Activated naive CD4-positive, alpha-beta T cell treated with anti-CD3 and anti-CD28 coated beads for 36 hours (primary cell): ENCODE measurements around the gene HSD11B1L. TPM values are rescaled to one million over a fixed set of nuclear protein-coding genes. Genes with fewer than 3 reads are reported as not detected.

Experiments
- CTCF ChIA-PET: fragments of 350-600 bp; sonication (Branson Sonifier 250); formaldehyde crosslinking; loops from one replicate; lab custom pipeline; 2021; ENCODE audit warnings: antibody characterized with exemption; lab: Charles Lee
- DNase-seq: peaks from one replicate; pipeline ENCODE4 v3.0.0-alpha.2; 2020
- H3K27ac Mint-ChIP-seq: one replicate; pipeline ENCODE4 v1.8.0; 2021; ENCODE audit warnings: mild to moderate bottlenecking, mixed read lengths
- H3K27me3 Mint-ChIP-seq: one replicate; pipeline ENCODE4 v1.8.0; 2021; ENCODE audit warnings: low read depth, mixed read lengths
- H3K36me3 Mint-ChIP-seq: one replicate; pipeline ENCODE4 v1.8.0; 2021; ENCODE audit warnings: low read depth, mixed read lengths
- H3K4me1 Mint-ChIP-seq: one replicate; pipeline ENCODE4 v1.8.0; 2021; ENCODE audit warnings: low read depth, mixed read lengths
- H3K4me3 Mint-ChIP-seq: one replicate; pipeline ENCODE4 v1.8.0; 2021; ENCODE audit warnings: mild to moderate bottlenecking, moderate library complexity, mixed read lengths
- H3K9me3 Mint-ChIP-seq: one replicate; pipeline ENCODE4 v1.8.0; 2021; ENCODE audit warnings: mixed read lengths
- intact Hi-C: fragments of 100-400 bp; cut with micrococcal nuclease; formaldehyde crosslinking; loops from one replicate; pipeline ENCODE4 v1.15.1; 2023
- total RNA-seq, 2 experiments: library from RNA; stranded (reverse); gene quantifications; one replicate each; pipeline ENCODE4 v1.2.3, GENCODE V29; 2021

The HSD11B1L gene
- total RNA-seq, 2 experiments from 2014 or later = 2.6 to 3.0 TPM

- no peak for DNase-seq
- intact Hi-C loops = no loop called here
- Mint-ChIP-seq H3K27me3 (no peaks in the 10 kb centered on the region), H3K27ac (no peak overlapping the region), H3K4me3 (no peak overlapping the region), H3K36me3 (peaks cover 61% of the 10 kb centered on the region), H3K9me3 (no peaks in the 10 kb centered on the region), H3K4me1 (peaks cover 2% of the 10 kb centered on the region)
- CTCF ChIA-PET = no interaction called here
These were observed 32.4 kb upstream of the HSD11B1L start for GRCh38 chr19:5648464-5648863.

- H3K27ac Mint-ChIP-seq = no peak overlapping the region
- no peaks in the 10 kb centered on the region for H3K4me1 Mint-ChIP-seq
- H3K27me3 Mint-ChIP-seq = no peaks in the 10 kb centered on the region
- no peak for DNase-seq
- CTCF ChIA-PET = no interaction called here
- H3K9me3 Mint-ChIP-seq = no peaks in the 10 kb centered on the region
- intact Hi-C loops = no loop called here
- H3K36me3 Mint-ChIP-seq = peaks cover 54% of the 10 kb centered on the region
- no peak overlapping the region for H3K4me3 Mint-ChIP-seq
These were observed 29.5 kb upstream of the HSD11B1L start for GRCh38 chr19:5651361-5651760.

GRCh38 chr19:5652261-5652660 lies 28.6 kb upstream of the HSD11B1L start:
- DNase-seq = no peak
- Mint-ChIP-seq H3K9me3 (no peaks in the 10 kb centered on the region), H3K27me3 (no peaks in the 10 kb centered on the region), H3K36me3 (peaks cover 48% of the 10 kb centered on the region), H3K27ac (no peak overlapping the region), H3K4me3 (no peak overlapping the region), H3K4me1 (no peaks in the 10 kb centered on the region)
- intact Hi-C loops = no loop called here
- CTCF ChIA-PET = no interaction called here

GRCh38 chr19:5654931-5655330 lies 25.9 kb upstream of the HSD11B1L start:
- Mint-ChIP-seq H3K9me3 (no peaks in the 10 kb centered on the region), H3K4me1 (no peaks in the 10 kb centered on the region), H3K36me3 (peaks cover 47% of the 10 kb centered on the region), H3K27me3 (no peaks in the 10 kb centered on the region), H3K27ac (peak overlapping the region; percentile 9), H3K4me3 (no peak overlapping the region)
- intact Hi-C loops = no loop called here
- CTCF ChIA-PET = no interaction called here
- no peak for DNase-seq

- no peaks in the 10 kb centered on the region for H3K27me3 Mint-ChIP-seq
- no peak overlapping the region for H3K4me3 Mint-ChIP-seq
- intact Hi-C loops = no loop called here
- H3K36me3 Mint-ChIP-seq = peaks cover 44% of the 10 kb centered on the region
- CTCF ChIA-PET = no interaction called here
- no peaks in the 10 kb centered on the region for H3K4me1 Mint-ChIP-seq
- no peak for DNase-seq
- H3K9me3 Mint-ChIP-seq = no peaks in the 10 kb centered on the region
- no peak overlapping the region for H3K27ac Mint-ChIP-seq
These were observed 25.4 kb upstream of the HSD11B1L start for GRCh38 chr19:5655412-5655811.

GRCh38 chr19:5661483-5661882 lies 19.3 kb upstream of the HSD11B1L start:
- Mint-ChIP-seq H3K9me3 (no peaks in the 10 kb centered on the region), H3K4me1 (no peaks in the 10 kb centered on the region), H3K4me3 (no peak overlapping the region), H3K36me3 (peaks cover 52% of the 10 kb centered on the region), H3K27ac (no peak overlapping the region), H3K27me3 (no peaks in the 10 kb centered on the region)
- no peak for DNase-seq
- intact Hi-C loops = no loop called here
- CTCF ChIA-PET = no interaction called here

- Mint-ChIP-seq H3K9me3 (no peaks in the 10 kb centered on the region), H3K4me1 (no peaks in the 10 kb centered on the region), H3K27ac (no peak overlapping the region), H3K4me3 (no peak overlapping the region), H3K27me3 (no peaks in the 10 kb centered on the region), H3K36me3 (peaks cover 52% of the 10 kb centered on the region)
- CTCF ChIA-PET = no interaction called here
- intact Hi-C loops = no loop called here
- DNase-seq = no peak
These were observed 16.9 kb upstream of the HSD11B1L start for GRCh38 chr19:5663904-5664303.

- DNase-seq = no peak
- intact Hi-C loops = no loop called here
- Mint-ChIP-seq H3K36me3 (peaks cover 52% of the 10 kb centered on the region), H3K9me3 (no peaks in the 10 kb centered on the region), H3K27ac (no peak overlapping the region), H3K4me3 (no peak overlapping the region), H3K4me1 (no peaks in the 10 kb centered on the region), H3K27me3 (no peaks in the 10 kb centered on the region)
- CTCF ChIA-PET = no interaction called here
These were observed 16.3 kb upstream of the HSD11B1L start for GRCh38 chr19:5664515-5664914.

- peaks cover 52% of the 10 kb centered on the region for H3K36me3 Mint-ChIP-seq
- no peak overlapping the region for H3K4me3 Mint-ChIP-seq
- intact Hi-C loops = no loop called here
- H3K27me3 Mint-ChIP-seq = no peaks in the 10 kb centered on the region
- DNase-seq = no peak
- CTCF ChIA-PET = interaction anchor here (0.6 kb wide), 1 partner anchor 1585 kb away, joined by 6 read pairs; no protein-coding TSS in a partner anchor
- no peak overlapping the region for H3K27ac Mint-ChIP-seq
- H3K9me3 Mint-ChIP-seq = no peaks in the 10 kb centered on the region
- H3K4me1 Mint-ChIP-seq = no peaks in the 10 kb centered on the region
These were observed 14.9 kb upstream of the HSD11B1L start for GRCh38 chr19:5665781-5666513.

GRCh38 chr19:5666921-5667610 lies 13.8 kb upstream of the HSD11B1L start:
- CTCF ChIA-PET = no interaction called here
- Mint-ChIP-seq H3K4me1 (no peaks in the 10 kb centered on the region), H3K4me3 (no peak overlapping the region), H3K27me3 (no peaks in the 10 kb centered on the region), H3K36me3 (peaks cover 48% of the 10 kb centered on the region), H3K9me3 (no peaks in the 10 kb centered on the region), H3K27ac (no peak overlapping the region)
- intact Hi-C loops = no loop called here
- no peak for DNase-seq

- peaks cover 48% of the 10 kb centered on the region for H3K36me3 Mint-ChIP-seq
- no peaks in the 10 kb centered on the region for H3K27me3 Mint-ChIP-seq
- no peak for DNase-seq
- H3K27ac Mint-ChIP-seq = no peak overlapping the region
- no peak overlapping the region for H3K4me3 Mint-ChIP-seq
- intact Hi-C loops = no loop called here
- H3K4me1 Mint-ChIP-seq = no peaks in the 10 kb centered on the region
- no peaks in the 10 kb centered on the region for H3K9me3 Mint-ChIP-seq
- CTCF ChIA-PET = no interaction called here
These were observed 13.0 kb upstream of the HSD11B1L start for GRCh38 chr19:5667751-5668271.

GRCh38 chr19:5669212-5669611 lies 11.6 kb upstream of the HSD11B1L start:
- H3K36me3 Mint-ChIP-seq = peaks cover 43% of the 10 kb centered on the region
- no peak overlapping the region for H3K27ac Mint-ChIP-seq
- intact Hi-C loops = no loop called here
- CTCF ChIA-PET = interaction anchor here (1.2 kb wide), 1 partner anchor 20 kb away, joined by 4 read pairs; no protein-coding TSS in a partner anchor
- DNase-seq = no peak
- no peaks in the 10 kb centered on the region for H3K4me1 Mint-ChIP-seq
- no peaks in the 10 kb centered on the region for H3K9me3 Mint-ChIP-seq
- H3K27me3 Mint-ChIP-seq = no peaks in the 10 kb centered on the region
- H3K4me3 Mint-ChIP-seq = no peak overlapping the region

- Mint-ChIP-seq H3K4me1 (no peaks in the 10 kb centered on the region), H3K36me3 (peaks cover 21% of the 10 kb centered on the region)
These were observed 9.2 kb upstream of the HSD11B1L start for GRCh38 chr19:5671600-5671999.

More at GRCh38 chr19:5671600-5671999, 9.2 kb upstream of the HSD11B1L start:
- CTCF ChIA-PET = interaction anchor here (1.1 kb wide), 1 partner anchor 16 kb away, joined by 3 read pairs; no protein-coding TSS in a partner anchor
- Mint-ChIP-seq H3K27ac (no peak overlapping the region), H3K27me3 (no peaks in the 10 kb centered on the region), H3K4me3 (no peak overlapping the region), H3K9me3 (no peaks in the 10 kb centered on the region)
- intact Hi-C loops = no loop called here
- no peak for DNase-seq
